ENCODE results near the gene TSR3. TPM values are rescaled to one million over a fixed set of nuclear protein-coding genes. Genes with fewer than 3 reads are reported as not detected.
A peak's percentile ranks its signal among the peaks of the same experiment; 100 is the strongest.

Gene TSR3
- total and polyA plus RNA-seq, 2 of the 13 experiments (the other 11 are each of a cell fraction or from before 2014, with no cell fraction given), result 24.2 to 51.0 TPM

- TF ChIP-seq ETV5 (CRISPR knock-in tag; IDR thresholded peaks at IDR 0.05; ENCODE audit: borderline replicate concordance), result no peak
- TF ChIP-seq MAZ (IDR thresholded peaks at IDR 0.05; ENCODE audit: borderline replicate concordance, low read depth, low read length), result no peak; the same call in 1 of the 2 replicates
- 0 out of 2 replicates have a peak, but pooled peaks have one; percentile 50 for TF ChIP-seq MAZ (CRISPR knock-in tag; IDR thresholded peaks at IDR 0.05; ENCODE audit: low read depth)
- no peak for TF ChIP-seq THAP7 (CRISPR knock-in tag; IDR thresholded peaks at IDR 0.05)
- 0 out of 2 replicates have a peak, but pooled peaks have one; percentile 48 for TF ChIP-seq ZNF546 (CRISPR knock-in tag; conservative IDR thresholded peaks at IDR 0.05)
- TF ChIP-seq MEF2D (CRISPR knock-in tag; IDR thresholded peaks at IDR 0.05), result no peak
- TF ChIP-seq HOXA5 (CRISPR knock-in tag; IDR thresholded peaks at IDR 0.05), result 0 out of 2 replicates have a peak, but pooled peaks have one; percentile 11
- TF ChIP-seq ZNF790 (CRISPR knock-in tag; IDR thresholded peaks at IDR 0.05; ENCODE audit: borderline replicate concordance), result 0 out of 2 replicates have a peak, but pooled peaks have one; percentile 36
- peak; percentile 63; the same call in 1 of the 2 replicates for TF ChIP-seq KDM2A (CRISPR knock-in tag; IDR thresholded peaks at IDR 0.05; ENCODE audit: borderline replicate concordance, low read depth)
- TF ChIP-seq, protein P1, sequence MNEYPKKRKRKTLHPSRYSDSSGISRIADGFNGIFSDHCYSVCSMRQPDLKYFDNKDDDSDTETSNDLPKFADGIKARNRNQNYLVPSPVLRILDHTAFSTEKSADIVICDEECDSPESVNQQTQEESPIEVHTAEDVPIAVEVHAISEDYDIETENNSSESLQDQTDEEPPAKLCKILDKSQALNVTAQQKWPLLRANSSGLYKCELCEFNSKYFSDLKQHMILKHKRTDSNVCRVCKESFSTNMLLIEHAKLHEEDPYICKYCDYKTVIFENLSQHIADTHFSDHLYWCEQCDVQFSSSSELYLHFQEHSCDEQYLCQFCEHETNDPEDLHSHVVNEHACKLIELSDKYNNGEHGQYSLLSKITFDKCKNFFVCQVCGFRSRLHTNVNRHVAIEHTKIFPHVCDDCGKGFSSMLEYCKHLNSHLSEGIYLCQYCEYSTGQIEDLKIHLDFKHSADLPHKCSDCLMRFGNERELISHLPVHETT (CRISPR knock-in tag; conservative IDR thresholded peaks at IDR 0.05), result no peak
- TF ChIP-seq TCF12 (IDR thresholded peaks at IDR 0.05), result no peak
- 0 out of 2 replicates have a peak, but pooled peaks have one; percentile 22 for TF ChIP-seq TCF12 (CRISPR knock-in tag; IDR thresholded peaks at IDR 0.05)
- TF ChIP-seq HDAC1 (CRISPR knock-in tag; IDR thresholded peaks at IDR 0.05), result peak; percentile 67
- TF ChIP-seq HMGXB3 (CRISPR knock-in tag; IDR thresholded peaks at IDR 0.05; ENCODE audit: borderline replicate concordance), result 0 out of 2 replicates have a peak, but pooled peaks have one; percentile 16
- TF ChIP-seq HOXA3 (CRISPR knock-in tag; IDR thresholded peaks at IDR 0.05), result peak; percentile 46; the same call in 1 of the 2 replicates
- 0 out of 2 replicates have a peak, but pooled peaks have one; percentile 35 for TF ChIP-seq NRL (CRISPR knock-in tag; IDR thresholded peaks at IDR 0.05; ENCODE audit: borderline replicate concordance)
- peak; percentile 88 for TF ChIP-seq ZNF335 (CRISPR knock-in tag; IDR thresholded peaks at IDR 0.05)
- peak; percentile 70; the same call in 1 of the 2 replicates for TF ChIP-seq ZMYM3 (CRISPR knock-in tag; IDR thresholded peaks at IDR 0.05)
- TF ChIP-seq SAP130 (CRISPR knock-in tag; IDR thresholded peaks at IDR 0.05; ENCODE audit: low read depth), result peak; percentile 37; the same call in 1 of the 2 replicates
- TF ChIP-seq, protein P2, sequence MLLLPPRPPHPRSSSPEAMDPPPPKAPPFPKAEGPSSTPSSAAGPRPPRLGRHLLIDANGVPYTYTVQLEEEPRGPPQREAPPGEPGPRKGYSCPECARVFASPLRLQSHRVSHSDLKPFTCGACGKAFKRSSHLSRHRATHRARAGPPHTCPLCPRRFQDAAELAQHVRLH (CRISPR knock-in tag; IDR thresholded peaks at IDR 0.05; ENCODE audit: borderline replicate concordance, low read depth), result peak; percentile 22; the same call in 1 of the 2 replicates
- peak; percentile 50 for TF ChIP-seq SRSF1 (optimal IDR thresholded peaks at IDR 0.05; ENCODE audit: low read depth, low read length)
- TF ChIP-seq ZNF501 (CRISPR knock-in tag; IDR thresholded peaks at IDR 0.05), result no peak
Measured at GRCh38 chr16:1300664-1301476, 50.8 kb downstream of the TSR3 start (continued).
